ENCODE results near the gene PHF2. TPM values are rescaled to one million over a fixed set of nuclear protein-coding genes. Genes with fewer than 3 reads are reported as not detected.

PHF2 gene
- total and polyA plus RNA-seq, 9 of the 15 experiments (the other 6 are each of a cell fraction or from before 2014, with no cell fraction given), result 0.37 to 14.4 (median 8.1) TPM

DNA sequence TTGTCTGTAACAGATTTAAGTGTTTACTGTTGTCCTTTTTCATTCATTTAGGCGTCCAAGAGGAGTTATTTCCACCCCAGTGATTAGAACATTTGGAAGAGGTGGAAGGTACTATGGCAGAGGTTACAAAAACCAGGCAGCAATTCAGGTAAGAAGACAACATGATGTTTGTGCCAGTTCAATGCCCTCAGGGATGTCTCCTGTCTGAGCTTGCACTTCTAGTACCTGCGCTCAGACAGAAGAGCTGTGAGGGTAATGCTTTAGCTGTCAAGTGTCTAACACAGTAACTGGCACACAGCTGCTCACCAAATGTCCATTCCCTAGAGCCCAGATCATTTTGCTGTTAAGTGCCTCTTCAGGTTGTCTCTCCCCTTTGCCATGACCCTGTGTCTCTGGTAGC, 14.2 kb upstream of the PHF2 start:
- H3K27me3 ChIP-seq (ENCODE audit: control insufficient read depth in 2 of 2, insufficient read depth in 2 of 2, low read length in 2 of 2), result no peaks in the 10 kb centered on the region
- intact Hi-C loops (cut with micrococcal nuclease) (loop anchor here (10.0 kb wide), 1 partner anchor 397 kb away; no protein-coding TSS in a partner anchor), in situ Hi-C loops (cut with MboI) (no loop called here)
- H3K79me2 ChIP-seq (ENCODE audit: control insufficient read depth, insufficient read depth, low read length), result no peaks in the 10 kb centered on the region; the same call in 2 of the 3 replicates
- H2AFZ ChIP-seq (ENCODE audit: low read depth, low read length), result no peak overlapping the region
- H3K4me1 ChIP-seq (replicated peaks in 1 of 2; ENCODE audit: control insufficient read depth in 2 of 2, insufficient read depth in 2 of 2, low read length in 2 of 2), result peaks cover 5 to 7% of the 10 kb centered on the region in 2 experiments; a peak in 4 of 5 replicates
- H4K20me1 ChIP-seq (replicated peaks; ENCODE audit: control insufficient read depth, insufficient read depth, low read length), result no peaks in the 10 kb centered on the region
- FAIRE-seq, result no peak
- H3K9me1 ChIP-seq (ENCODE audit: control insufficient read depth, insufficient read depth, low read length), result no peaks in the 10 kb centered on the region
- no peak overlapping the region for H3K4me3 ChIP-seq
- no peak overlapping the region for H3K9ac ChIP-seq (ENCODE audit: insufficient read depth in 1 of 2, low read depth in 2 of 2, low read length in 2 of 2)
- BruUV-seq (replicated peaks), result no TSS peak
- WGBS (ENCODE audit: insufficient coverage, low coverage, missing lambda C conversion rate), result 82% methylated on average over 2 of the region's 2 CpGs
- no peak overlapping the region for H3K27ac ChIP-seq (ENCODE audit: extremely low read depth, low read depth, low read length)
- ATAC-seq, result no peak
- ChIA-PET CTCF (ENCODE audit: low intra/inter-chr PET ratio) (no interaction called here), POLR2A (no interaction called here)
- H3K36me3 ChIP-seq (ENCODE audit: control insufficient read depth, insufficient read depth, low read length), result peaks cover 71% of the 10 kb centered on the region
- TF ChIP-seq, protein P1, sequence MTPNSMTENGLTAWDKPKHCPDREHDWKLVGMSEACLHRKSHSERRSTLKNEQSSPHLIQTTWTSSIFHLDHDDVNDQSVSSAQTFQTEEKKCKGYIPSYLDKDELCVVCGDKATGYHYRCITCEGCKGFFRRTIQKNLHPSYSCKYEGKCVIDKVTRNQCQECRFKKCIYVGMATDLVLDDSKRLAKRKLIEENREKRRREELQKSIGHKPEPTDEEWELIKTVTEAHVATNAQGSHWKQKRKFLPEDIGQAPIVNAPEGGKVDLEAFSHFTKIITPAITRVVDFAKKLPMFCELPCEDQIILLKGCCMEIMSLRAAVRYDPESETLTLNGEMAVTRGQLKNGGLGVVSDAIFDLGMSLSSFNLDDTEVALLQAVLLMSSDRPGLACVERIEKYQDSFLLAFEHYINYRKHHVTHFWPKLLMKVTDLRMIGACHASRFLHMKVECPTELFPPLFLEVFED (CRISPR knock-in tag; conservative IDR thresholded peaks at IDR 0.05), result no peak
- TF ChIP-seq, protein P2, sequence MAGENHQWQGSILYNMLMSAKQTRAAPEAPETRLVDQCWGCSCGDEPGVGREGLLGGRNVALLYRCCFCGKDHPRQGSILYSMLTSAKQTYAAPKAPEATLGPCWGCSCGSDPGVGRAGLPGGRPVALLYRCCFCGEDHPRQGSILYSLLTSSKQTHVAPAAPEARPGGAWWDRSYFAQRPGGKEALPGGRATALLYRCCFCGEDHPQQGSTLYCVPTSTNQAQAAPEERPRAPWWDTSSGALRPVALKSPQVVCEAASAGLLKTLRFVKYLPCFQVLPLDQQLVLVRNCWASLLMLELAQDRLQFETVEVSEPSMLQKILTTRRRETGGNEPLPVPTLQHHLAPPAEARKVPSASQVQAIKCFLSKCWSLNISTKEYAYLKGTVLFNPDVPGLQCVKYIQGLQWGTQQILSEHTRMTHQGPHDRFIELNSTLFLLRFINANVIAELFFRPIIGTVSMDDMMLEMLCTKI (IDR thresholded peaks at IDR 0.05; ENCODE audit: partially characterized antibody), result no peak
- TF ChIP-seq TFAM (CRISPR knock-in tag; conservative IDR thresholded peaks at IDR 0.05), result no peak
- TF ChIP-seq, protein P3, sequence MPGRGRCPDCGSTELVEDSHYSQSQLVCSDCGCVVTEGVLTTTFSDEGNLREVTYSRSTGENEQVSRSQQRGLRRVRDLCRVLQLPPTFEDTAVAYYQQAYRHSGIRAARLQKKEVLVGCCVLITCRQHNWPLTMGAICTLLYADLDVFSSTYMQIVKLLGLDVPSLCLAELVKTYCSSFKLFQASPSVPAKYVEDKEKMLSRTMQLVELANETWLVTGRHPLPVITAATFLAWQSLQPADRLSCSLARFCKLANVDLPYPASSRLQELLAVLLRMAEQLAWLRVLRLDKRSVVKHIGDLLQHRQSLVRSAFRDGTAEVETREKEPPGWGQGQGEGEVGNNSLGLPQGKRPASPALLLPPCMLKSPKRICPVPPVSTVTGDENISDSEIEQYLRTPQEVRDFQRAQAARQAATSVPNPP (IDR thresholded peaks at IDR 0.05; ENCODE audit: borderline replicate concordance, insufficient read depth, insufficient read length), result no peak
- TF ChIP-seq, protein P4, sequence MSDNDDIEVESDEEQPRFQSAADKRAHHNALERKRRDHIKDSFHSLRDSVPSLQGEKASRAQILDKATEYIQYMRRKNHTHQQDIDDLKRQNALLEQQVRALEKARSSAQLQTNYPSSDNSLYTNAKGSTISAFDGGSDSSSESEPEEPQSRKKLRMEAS (CRISPR knock-in tag; IDR thresholded peaks at IDR 0.05), result no peak
- no peaks in the 10 kb centered on the region for H3K9me3 ChIP-seq (replicated peaks; ENCODE audit: control insufficient read depth, insufficient read depth, low read depth, low read length)
- no peak for DNase-seq (ENCODE audit: extremely low read depth in 1 of 4, low spot score in 3 of 4)
- H3K4me2 ChIP-seq (ENCODE audit: insufficient read depth, low read length), result no peak overlapping the region
